Limb (tissue), 2 donors: ENCODE measurements around the gene DGKA.
"Not testable (repeated sequence)": the region's sequence is repeated elsewhere in the genome, so short reads cannot be mapped to it uniquely, and the experiment has no call there.

Experiments
- DNase-seq, 2 donors: peaks; one replicate each; pipeline ENCODE4 v3.0.0-alpha.2; 2016; ENCODE audit errors: extremely low spot score in 2 of 2

DGKA gene

GRCh38 chr12:55930771-55931316 lies at the start of gene DGKA:
Gene DGKA, plus strand, starts transcription at chr12:55931162. Its CDS starts 5,342 bp downstream, at chr12:55936504.
- DNase-seq: peak; percentile 52 to 84

GRCh38 chr12:55885113-55885512 lies 45.8 kb upstream of the DGKA start:
- DNase-seq: no peak

- DNase-seq: no peak
These were observed 39.7 kb upstream of the DGKA start for GRCh38 chr12:55891310-55891709.

- no peak for DNase-seq
These were observed 37.2 kb upstream of the DGKA start for GRCh38 chr12:55893723-55894122.

GRCh38 chr12:55899082-55899481 lies 31.9 kb upstream of the DGKA start:
- no peak for DNase-seq

- no peak for DNase-seq
These were observed 29.0 kb upstream of the DGKA start for GRCh38 chr12:55901881-55902490.

GRCh38 chr12:55906056-55906455 lies 24.9 kb upstream of the DGKA start:
- no peak for DNase-seq

- DNase-seq: no peak
These were observed 22.0 kb upstream of the DGKA start for GRCh38 chr12:55908726-55909512.

GRCh38 chr12:55909513-55909884 lies 21.5 kb upstream of the DGKA start:
- no peak for DNase-seq

GRCh38 chr12:55912908-55913307 lies 18.1 kb upstream of the DGKA start:
- no peak for DNase-seq

GRCh38 chr12:55915482-55915859 lies 15.5 kb upstream of the DGKA start:
- DNase-seq: no peak

GRCh38 chr12:55919032-55919431 lies 11.9 kb upstream of the DGKA start:
- not testable (repeated sequence) for DNase-seq

GRCh38 chr12:55922126-55922525 lies 8.8 kb upstream of the DGKA start:
- DNase-seq: no peak

- DNase-seq: not testable (repeated sequence)
These were observed 7.3 kb upstream of the DGKA start for GRCh38 chr12:55923648-55924047.

GRCh38 chr12:55925371-55925770 lies 5.6 kb upstream of the DGKA start:
- no peak for DNase-seq

GRCh38 chr12:55925870-55926737 lies 4.9 kb upstream of the DGKA start:
- DNase-seq: no peak

GRCh38 chr12:55926738-55927587 lies 4.0 kb upstream of the DGKA start:
- DNase-seq: peak; percentile 95 to 97

GRCh38 chr12:55927588-55928502 lies 3.1 kb upstream of the DGKA start, which contains the start of gene PYM1:
Gene PYM1, minus strand, starts transcription at chr12:55927894. Its CDS starts 133 bp downstream, at chr12:55927761.
- peak; percentile 45 to 77 for DNase-seq

GRCh38 chr12:55929306-55929791 lies 1.6 kb upstream of the DGKA start:
- no peak for DNase-seq
